Posterior vena cava (tissue), 2 donors: ENCODE data around the gene OR2L5. TPM values are rescaled to one million over a fixed set of nuclear protein-coding genes. Genes with fewer than 3 reads are reported as not detected.

Source experiments
- total RNA-seq, 2 donors: library from RNA; stranded (reverse); fragmentation: NEBNext Ultra II Directional; extraction: Animal tissue kit (Norgen Biotek cat#: 25700); gene quantifications; one replicate each; pipeline ENCODE4 v1.2.1, GENCODE V29; 2021
- donor health status: DM: yes; HTN: yes; CAD: no.
- donor health status: DM: yes; HTN: yes; CAD: no.

Gene OR2L5
- total RNA-seq, 2 donors from 2014 or later, result not detected

Other genes with a start within 250 kb of the OR2L5 start
- gene OR14A16, start 189.5 kb upstream of the OR2L5 start, total RNA-seq, result not detected
- gene OR11L1, start 171.8 kb upstream of the OR2L5 start, total RNA-seq, result not detected
- gene TRIM58, start 156.5 kb upstream of the OR2L5 start, total RNA-seq, result 1 to 10 TPM; 1.4 to 4.1 TPM
- 1 to 10 TPM in 1 of 2 donors, under 1 TPM in 1; 0.33 to 1.9 TPM for gene OR2W3, start 118.1 kb upstream of the OR2L5 start, total RNA-seq
- not detected for gene OR2T8, start 93.4 kb upstream of the OR2L5 start, total RNA-seq
- gene OR2AJ1, start 88.8 kb upstream of the OR2L5 start, total RNA-seq, result not detected
- not detected for gene OR2L8, start 64.8 kb upstream of the OR2L5 start, total RNA-seq
- not detected for gene OR2AK2, start 48.4 kb upstream of the OR2L5 start, total RNA-seq
- under 1 TPM; 0.09 to 0.10 TPM for gene OR2L2, start 16.4 kb downstream of the OR2L5 start, total RNA-seq
- not detected for gene OR2L3, start 33.2 kb downstream of the OR2L5 start, total RNA-seq
- not detected for gene OR2L13, start 81.5 kb downstream of the OR2L5 start, total RNA-seq
- gene OR2M5, start 131.5 kb downstream of the OR2L5 start, total RNA-seq, result not detected
- gene OR2M2, start 161.2 kb downstream of the OR2L5 start, total RNA-seq, result not detected
- gene OR2M3, start 183.6 kb downstream of the OR2L5 start, total RNA-seq, result not detected
- not detected for gene OR2M4, start 217.8 kb downstream of the OR2L5 start, total RNA-seq